ENCODE results near the gene CLASP1. TPM values are rescaled to one million over a fixed set of nuclear protein-coding genes. Genes with fewer than 3 reads are reported as not detected.

Gene CLASP1
- total and polyA plus RNA-seq, 4 donors = 7.5 to 50.0 (median 21.9) TPM

DNA sequence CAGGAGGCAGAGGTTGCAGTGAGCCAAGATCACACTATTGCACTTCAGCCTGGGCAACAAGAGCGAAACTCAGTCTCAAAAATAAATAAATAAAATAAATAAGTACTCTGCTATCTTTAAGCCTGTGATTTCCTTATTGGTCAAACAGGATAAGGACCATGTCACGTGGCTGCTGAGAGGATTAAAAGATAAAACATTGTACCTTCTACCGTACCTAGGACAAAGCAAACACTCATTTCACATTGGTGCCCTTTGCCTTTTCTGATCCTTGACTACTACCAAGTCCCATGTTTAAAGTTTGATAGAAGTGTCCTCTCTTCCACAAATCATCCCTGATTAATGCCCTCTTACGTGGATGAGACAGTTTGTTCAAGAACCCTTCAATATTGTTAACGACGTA, 244.0 kb downstream of the CLASP1 start:
- Histone ChIP-seq H3K27me3 (ENCODE audit: control insufficient read depth in 4 of 4, insufficient read depth in 4 of 4, low read length in 3 of 4) (no peaks in the 10 kb centered on the region), H3K27ac (ENCODE audit: low read depth in 1 of 2, low read length in 2 of 2) (no peak overlapping the region), H3K4me3 (ENCODE audit: low read depth in 1 of 3, low read length in 3 of 3) (no peak overlapping the region), H3K9me3 (ENCODE audit: control insufficient read depth in 4 of 4, low read length in 3 of 4) (no peaks in the 10 kb centered on the region), H3K9ac (ENCODE audit: low read depth in 1 of 2, low read length in 2 of 2) (no peak overlapping the region), H3K36me3 (ENCODE audit: control insufficient read depth in 4 of 4, insufficient read depth in 3 of 4, low read depth in 1 of 4, low read length in 3 of 4) (peaks cover 2 to 59% (median 34%) of the 10 kb centered on the region in 4 donors), H3K4me1 (ENCODE audit: control insufficient read depth in 4 of 4, insufficient read depth in 4 of 4, low read length in 3 of 4) (no peaks in the 10 kb centered on the region)
- TF ChIP-seq EGR1 (IDR thresholded peaks at IDR 0.05; ENCODE audit: low read depth in 2 of 2) (no peak), FOXA2 (IDR thresholded peaks at IDR 0.05) (no peak), TAF1 (conservative IDR thresholded peaks at IDR 0.05) (no peak), NR2F2 (IDR thresholded peaks at IDR 0.05) (no peak), RAD21 (IDR thresholded peaks at IDR 0.05) (no peak), YY1 (IDR thresholded peaks at IDR 0.05) (no peak)
- TF ChIP-seq, protein P1, sequence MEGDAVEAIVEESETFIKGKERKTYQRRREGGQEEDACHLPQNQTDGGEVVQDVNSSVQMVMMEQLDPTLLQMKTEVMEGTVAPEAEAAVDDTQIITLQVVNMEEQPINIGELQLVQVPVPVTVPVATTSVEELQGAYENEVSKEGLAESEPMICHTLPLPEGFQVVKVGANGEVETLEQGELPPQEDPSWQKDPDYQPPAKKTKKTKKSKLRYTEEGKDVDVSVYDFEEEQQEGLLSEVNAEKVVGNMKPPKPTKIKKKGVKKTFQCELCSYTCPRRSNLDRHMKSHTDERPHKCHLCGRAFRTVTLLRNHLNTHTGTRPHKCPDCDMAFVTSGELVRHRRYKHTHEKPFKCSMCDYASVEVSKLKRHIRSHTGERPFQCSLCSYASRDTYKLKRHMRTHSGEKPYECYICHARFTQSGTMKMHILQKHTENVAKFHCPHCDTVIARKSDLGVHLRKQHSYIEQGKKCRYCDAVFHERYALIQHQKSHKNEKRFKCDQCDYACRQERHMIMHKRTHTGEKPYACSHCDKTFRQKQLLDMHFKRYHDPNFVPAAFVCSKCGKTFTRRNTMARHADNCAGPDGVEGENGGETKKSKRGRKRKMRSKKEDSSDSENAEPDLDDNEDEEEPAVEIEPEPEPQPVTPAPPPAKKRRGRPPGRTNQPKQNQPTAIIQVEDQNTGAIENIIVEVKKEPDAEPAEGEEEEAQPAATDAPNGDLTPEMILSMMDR (IDR thresholded peaks at IDR 0.05; ENCODE audit: low read depth, low read length, missing input control) = no peak
- TF ChIP-seq, protein P2, sequence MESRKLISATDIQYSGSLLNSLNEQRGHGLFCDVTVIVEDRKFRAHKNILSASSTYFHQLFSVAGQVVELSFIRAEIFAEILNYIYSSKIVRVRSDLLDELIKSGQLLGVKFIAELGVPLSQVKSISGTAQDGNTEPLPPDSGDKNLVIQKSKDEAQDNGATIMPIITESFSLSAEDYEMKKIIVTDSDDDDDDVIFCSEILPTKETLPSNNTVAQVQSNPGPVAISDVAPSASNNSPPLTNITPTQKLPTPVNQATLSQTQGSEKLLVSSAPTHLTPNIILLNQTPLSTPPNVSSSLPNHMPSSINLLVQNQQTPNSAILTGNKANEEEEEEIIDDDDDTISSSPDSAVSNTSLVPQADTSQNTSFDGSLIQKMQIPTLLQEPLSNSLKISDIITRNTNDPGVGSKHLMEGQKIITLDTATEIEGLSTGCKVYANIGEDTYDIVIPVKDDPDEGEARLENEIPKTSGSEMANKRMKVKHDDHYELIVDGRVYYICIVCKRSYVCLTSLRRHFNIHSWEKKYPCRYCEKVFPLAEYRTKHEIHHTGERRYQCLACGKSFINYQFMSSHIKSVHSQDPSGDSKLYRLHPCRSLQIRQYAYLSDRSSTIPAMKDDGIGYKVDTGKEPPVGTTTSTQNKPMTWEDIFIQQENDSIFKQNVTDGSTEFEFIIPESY (IDR thresholded peaks at IDR 0.05) = no peak
- 79% methylated on average over 6 of the region's 6 CpGs for WGBS
- DNase-seq (ENCODE audit: low spot score) = no peak

DNA sequence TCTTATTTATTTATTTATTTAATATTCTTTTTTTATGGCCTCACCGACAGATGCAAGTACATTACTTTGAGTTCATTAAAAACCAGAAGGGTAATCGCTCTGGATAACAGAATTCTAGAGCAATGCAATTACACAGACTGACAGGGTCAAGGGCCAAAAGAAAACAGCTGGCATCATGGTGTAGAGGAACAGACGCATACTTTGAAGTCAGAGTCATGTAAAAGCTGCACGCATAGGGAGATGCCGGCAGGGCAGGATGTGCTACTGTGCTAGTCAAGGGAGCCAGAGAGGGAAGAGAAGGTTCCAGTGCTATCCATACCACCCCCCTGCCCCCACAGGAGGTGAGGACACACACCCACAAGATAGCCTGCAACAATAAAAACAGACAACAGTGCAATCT, 249.1 kb downstream of the CLASP1 start:
- H3K9me3 ChIP-seq (ENCODE audit: control insufficient read depth in 4 of 4, low read length in 3 of 4) = no peaks in the 10 kb centered on the region
- H3K9ac ChIP-seq (ENCODE audit: low read depth in 1 of 2, low read length in 2 of 2) = no peak overlapping the region
- TF ChIP-seq, protein P1 (IDR thresholded peaks at IDR 0.05; ENCODE audit: low read depth, low read length, missing input control) = no peak
- no peak for TF ChIP-seq RXRA (IDR thresholded peaks at IDR 0.05)
- TF ChIP-seq, protein P3, sequence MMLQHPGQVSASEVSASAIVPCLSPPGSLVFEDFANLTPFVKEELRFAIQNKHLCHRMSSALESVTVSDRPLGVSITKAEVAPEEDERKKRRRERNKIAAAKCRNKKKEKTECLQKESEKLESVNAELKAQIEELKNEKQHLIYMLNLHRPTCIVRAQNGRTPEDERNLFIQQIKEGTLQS (IDR thresholded peaks at IDR 0.05) = no peak
- no peak for TF ChIP-seq EGR1 (IDR thresholded peaks at IDR 0.05; ENCODE audit: low read depth in 2 of 2)
- no peak for TF ChIP-seq SP1 (IDR thresholded peaks at IDR 0.05)
- H3K27me3 ChIP-seq (ENCODE audit: control insufficient read depth in 4 of 4, insufficient read depth in 4 of 4, low read length in 3 of 4) = no peaks in the 10 kb centered on the region
- H3K36me3 ChIP-seq (ENCODE audit: control insufficient read depth in 4 of 4, insufficient read depth in 3 of 4, low read depth in 1 of 4, low read length in 3 of 4) = peaks cover 3 to 61% (median 41%) of the 10 kb centered on the region in 4 donors
- H3K27ac ChIP-seq (ENCODE audit: low read depth in 1 of 2, low read length in 2 of 2) = no peak overlapping the region
- DNase-seq (ENCODE audit: low spot score) = no peak
- peaks cover 0 to 3% (median 0%) of the 10 kb centered on the region in 4 donors for H3K4me1 ChIP-seq (ENCODE audit: control insufficient read depth in 4 of 4, insufficient read depth in 4 of 4, low read length in 3 of 4)
- 82% methylated on average over 5 of the region's 5 CpGs for WGBS
- no peak overlapping the region for H3K4me3 ChIP-seq (ENCODE audit: low read depth in 1 of 3, low read length in 3 of 3)

DNA sequence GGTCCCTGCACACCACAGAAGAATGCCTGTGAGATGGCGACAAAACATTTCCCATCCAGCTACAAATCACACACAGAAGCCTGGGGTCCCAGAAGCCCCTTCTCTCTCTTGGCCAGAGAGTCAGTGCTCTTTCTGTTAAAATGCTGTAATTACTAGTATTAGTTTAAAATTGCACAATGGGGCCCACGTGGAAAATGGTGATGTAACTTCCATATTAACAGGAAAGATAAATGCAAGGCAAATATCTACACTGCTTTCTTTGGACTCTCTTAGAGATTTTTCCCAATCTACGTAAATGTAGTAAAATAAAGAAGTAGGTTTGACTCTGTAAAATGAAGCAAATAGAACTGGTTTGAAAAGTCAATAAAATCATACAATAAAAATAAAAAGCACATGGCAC, 250.4 kb downstream of the CLASP1 start:
- Histone ChIP-seq H3K27ac (ENCODE audit: low read depth in 1 of 2, low read length in 2 of 2) (no peak overlapping the region), H3K36me3 (ENCODE audit: control insufficient read depth in 4 of 4, insufficient read depth in 3 of 4, low read depth in 1 of 4, low read length in 3 of 4) (peaks cover 6 to 65% (median 41%) of the 10 kb centered on the region in 4 donors), H3K9me3 (ENCODE audit: control insufficient read depth in 4 of 4, low read length in 3 of 4) (no peaks in the 10 kb centered on the region), H3K4me3 (ENCODE audit: low read depth in 1 of 3, low read length in 3 of 3) (no peak overlapping the region), H3K27me3 (ENCODE audit: control insufficient read depth in 4 of 4, insufficient read depth in 4 of 4, low read length in 3 of 4) (no peaks in the 10 kb centered on the region), H3K9ac (ENCODE audit: low read depth in 1 of 2, low read length in 2 of 2) (no peak overlapping the region), H3K4me1 (ENCODE audit: control insufficient read depth in 4 of 4, insufficient read depth in 4 of 4, low read length in 3 of 4) (peaks cover 0 to 3% (median 0%) of the 10 kb centered on the region in 4 donors)
- 61% methylated on average over 3 of the region's 3 CpGs for WGBS
- DNase-seq (ENCODE audit: low spot score) = no peak
- TF ChIP-seq SP1 (IDR thresholded peaks at IDR 0.05) = no peak
- TF ChIP-seq, protein P3 (IDR thresholded peaks at IDR 0.05) = peak; percentile 33
